Measurements from ENCODE around the gene RTN3.

DNA sequence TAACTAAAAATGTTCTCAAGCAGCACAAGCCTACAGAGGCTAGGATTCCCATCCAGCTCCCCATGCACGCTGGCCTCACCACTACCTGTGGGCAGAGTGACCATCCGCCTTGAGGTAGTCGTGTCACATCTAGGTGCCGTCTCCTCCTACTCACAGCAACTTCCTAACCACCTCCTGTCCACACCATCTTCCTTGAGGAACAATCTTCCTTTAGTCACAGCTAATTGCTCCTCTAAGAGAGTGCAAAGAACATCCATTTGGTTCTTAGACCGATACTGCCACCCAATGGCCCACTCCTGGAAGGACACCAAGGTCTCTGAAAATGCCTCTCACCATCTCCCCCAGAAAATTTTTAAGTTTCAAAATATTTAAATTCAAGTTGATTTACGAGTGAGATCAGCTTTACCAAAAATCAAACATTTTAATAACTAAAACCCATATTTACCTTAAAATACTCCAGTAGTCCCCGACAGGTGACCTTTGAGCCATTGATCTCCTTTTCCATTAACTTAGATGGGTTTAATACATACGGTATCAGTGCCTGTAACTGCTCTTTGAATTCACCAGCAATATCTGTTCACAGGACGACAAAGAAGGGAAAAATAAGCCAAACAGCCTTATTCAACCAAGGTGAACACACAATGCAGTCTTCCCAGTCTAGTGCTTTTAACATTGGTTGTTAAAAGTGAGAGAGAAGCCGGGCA, 45.4 kb upstream of the RTN3 start:
- no peak for TF ChIP-seq POLR2AphosphoS5 (IDR thresholded peaks at IDR 0.05)
- peak; percentile 92 for TF ChIP-seq CTCF (IDR thresholded peaks at IDR 0.05; ENCODE audit: poor library complexity, severe bottlenecking)
- no peak for TF ChIP-seq EP300 (conservative IDR thresholded peaks at IDR 0.05; ENCODE audit: poor library complexity, severe bottlenecking)
- TF ChIP-seq TAF1 (IDR thresholded peaks at IDR 0.05; ENCODE audit: low read depth): no peak
- no peak for TF ChIP-seq EZH2 (IDR thresholded peaks at IDR 0.05; ENCODE audit: borderline replicate concordance, insufficient read depth, low read length, poor library complexity, severe bottlenecking)
- TF ChIP-seq SMC3 (conservative IDR thresholded peaks at IDR 0.05; ENCODE audit: poor library complexity): peak; percentile 98
- TF ChIP-seq, protein P1, sequence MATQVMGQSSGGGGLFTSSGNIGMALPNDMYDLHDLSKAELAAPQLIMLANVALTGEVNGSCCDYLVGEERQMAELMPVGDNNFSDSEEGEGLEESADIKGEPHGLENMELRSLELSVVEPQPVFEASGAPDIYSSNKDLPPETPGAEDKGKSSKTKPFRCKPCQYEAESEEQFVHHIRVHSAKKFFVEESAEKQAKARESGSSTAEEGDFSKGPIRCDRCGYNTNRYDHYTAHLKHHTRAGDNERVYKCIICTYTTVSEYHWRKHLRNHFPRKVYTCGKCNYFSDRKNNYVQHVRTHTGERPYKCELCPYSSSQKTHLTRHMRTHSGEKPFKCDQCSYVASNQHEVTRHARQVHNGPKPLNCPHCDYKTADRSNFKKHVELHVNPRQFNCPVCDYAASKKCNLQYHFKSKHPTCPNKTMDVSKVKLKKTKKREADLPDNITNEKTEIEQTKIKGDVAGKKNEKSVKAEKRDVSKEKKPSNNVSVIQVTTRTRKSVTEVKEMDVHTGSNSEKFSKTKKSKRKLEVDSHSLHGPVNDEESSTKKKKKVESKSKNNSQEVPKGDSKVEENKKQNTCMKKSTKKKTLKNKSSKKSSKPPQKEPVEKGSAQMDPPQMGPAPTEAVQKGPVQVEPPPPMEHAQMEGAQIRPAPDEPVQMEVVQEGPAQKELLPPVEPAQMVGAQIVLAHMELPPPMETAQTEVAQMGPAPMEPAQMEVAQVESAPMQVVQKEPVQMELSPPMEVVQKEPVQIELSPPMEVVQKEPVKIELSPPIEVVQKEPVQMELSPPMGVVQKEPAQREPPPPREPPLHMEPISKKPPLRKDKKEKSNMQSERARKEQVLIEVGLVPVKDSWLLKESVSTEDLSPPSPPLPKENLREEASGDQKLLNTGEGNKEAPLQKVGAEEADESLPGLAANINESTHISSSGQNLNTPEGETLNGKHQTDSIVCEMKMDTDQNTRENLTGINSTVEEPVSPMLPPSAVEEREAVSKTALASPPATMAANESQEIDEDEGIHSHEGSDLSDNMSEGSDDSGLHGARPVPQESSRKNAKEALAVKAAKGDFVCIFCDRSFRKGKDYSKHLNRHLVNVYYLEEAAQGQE (IDR thresholded peaks at IDR 0.05; ENCODE audit: borderline replicate concordance): no peak

All from neural cell (in vitro differentiated cells).